IMR-90 (cell line): ENCODE data around the gene LDB2.

Experiments
- POLR2A ChIP-seq: IDR thresholded peaks from 2 replicates; pipeline ENCODE4 v1.6.1; 2012; ENCODE audit warnings: mild to moderate bottlenecking, low read depth, low read length
- RCOR1 ChIP-seq: IDR thresholded peaks from 2 replicates; pipeline ENCODE4 v1.6.1; 2012; ENCODE audit warnings: mild to moderate bottlenecking, low read length, improper control_type of control experiment; ENCODE audit not compliant: insufficient replicate concordance

- TF ChIP-seq POLR2A (no peak), RCOR1 (no peak)
Measured at GRCh38 chr4:16583764-16584163, 314.7 kb downstream of the LDB2 start.
